GM12878 (cell line): ENCODE data around the gene COPS8. TPM values are rescaled to one million over a fixed set of nuclear protein-coding genes. Genes with fewer than 3 reads are reported as not detected.

Experiments
- ATAC-seq: fragments of 200-7000 bp; cut with Tn5 transposase; 3 replicates; pipeline ENCODE4 v1.9.1; 2020; ENCODE audit warnings: mild to moderate bottlenecking, moderate library complexity
- BruUV-seq: library from RNA; stranded (reverse); fragments of 400-500 nt; replicated peaks from 2 replicates; lab custom pipeline; 2021; lab: Mats Ljungman, UMichigan
- CTCF ChIA-PET: fragments of 300-600 bp; sonication (Branson Sonifier 250); formaldehyde crosslinking; extraction: SDS; loops from one replicate; lab custom pipeline; 2021; ENCODE audit warnings: inconsistent platforms; lab: Yijun Ruan, JAX
- POLR2A ChIA-PET: fragments of 350-600 bp; formaldehyde crosslinking; extraction: SDS; loops from one replicate; lab custom pipeline; 2021; ENCODE audit warnings: inconsistent platforms; lab: Charles Lee
- RAD21 ChIA-PET: fragments of 300-600 bp; sonication (Branson Sonifier 250); formaldehyde crosslinking; loops from one replicate; lab custom pipeline; 2023; ENCODE audit warnings: antibody characterized with exemption; ENCODE audit not compliant: unreplicated experiment; lab: Charles Lee
- SMC1A ChIA-PET: fragments of 300-600 bp; sonication (Branson Sonifier 250); formaldehyde crosslinking; loops from one replicate; lab custom pipeline; 2023; ENCODE audit not compliant: unreplicated experiment, uncharacterized antibody; lab: Charles Lee
- DNase-seq: peaks from one replicate; pipeline ENCODE4 v3.0.0-alpha.2; 2011; ENCODE audit warnings: low read depth, low spot score
- FAIRE-seq: peaks from 3 replicates; lab custom pipeline; 2011; peaks lifted over from hg19 to GRCh38; lab: Jason Lieb, UNC
- H2AFZ ChIP-seq: 2 replicates; pipeline ENCODE4 v1.6.0; 2011; ENCODE audit warnings: low read depth, low read length, control low read depth; ENCODE audit not compliant: control insufficient read depth
- H3K27ac ChIP-seq: 2 replicates; pipeline ENCODE4 v1.5.1; 2011; ENCODE audit warnings: control low read depth; ENCODE audit not compliant: control insufficient read depth, insufficient read depth
- H3K27me3 ChIP-seq, 2 experiments: replicated peaks in 1 of 2; 2 replicates each; pipeline versions ENCODE4 v1.6.0 to v1.6.1; 2011; ENCODE audit warnings: low read length in 1 of 2; ENCODE audit not compliant: control insufficient read depth in 2 of 2, insufficient read depth in 2 of 2
- H3K36me3 ChIP-seq, 2 experiments: 2 replicates each; pipeline ENCODE4 v1.5.1; 2011; ENCODE audit warnings: low read length in 1 of 2; ENCODE audit not compliant: control insufficient read depth in 2 of 2, insufficient read depth in 2 of 2
- H3K4me1 ChIP-seq: 2 replicates; pipeline ENCODE4 v1.6.1; 2011; ENCODE audit warnings: mild to moderate bottlenecking, low read length, moderate library complexity, mixed read lengths; ENCODE audit not compliant: control insufficient read depth, insufficient read depth
- H3K4me2 ChIP-seq: 2 replicates; pipeline ENCODE4 v1.6.0; 2011; ENCODE audit warnings: control low read depth; ENCODE audit not compliant: control insufficient read depth, insufficient read depth
- H3K4me3 ChIP-seq: fragments of 200-600 bp; sonication (generic); 2 replicates; pipeline ENCODE4 v1.5.1; 2016
- H3K79me2 ChIP-seq: 2 replicates; pipeline ENCODE4 v1.6.0; 2011; ENCODE audit warnings: low read length; ENCODE audit not compliant: control insufficient read depth, insufficient read depth
- H3K9ac ChIP-seq: 2 replicates; pipeline ENCODE4 v1.8.0; 2011; ENCODE audit warnings: low read length, control low read depth, mixed read lengths; ENCODE audit not compliant: control insufficient read depth, insufficient read depth
- H3K9me3 ChIP-seq: replicated peaks from 3 replicates; pipeline ENCODE4 v1.5.1; 2011; ENCODE audit warnings: mild to moderate bottlenecking, low read length; ENCODE audit not compliant: control insufficient read depth, insufficient read depth
- H4K20me1 ChIP-seq: 2 replicates; pipeline ENCODE4 v1.6.0; 2011; ENCODE audit not compliant: control insufficient read depth, insufficient read depth
- CBX5 ChIP-seq: sonication (generic); IDR thresholded peaks from 2 replicates; pipeline ENCODE4 v1.6.1; 2016; ENCODE audit warnings: low read depth, moderate library complexity, mild to moderate bottlenecking, inconsistent platforms
- CEBPB ChIP-seq, 2 experiments: fragments of 150-350 bp in 1 of 2; IDR thresholded peaks; 2 replicates each; pipeline ENCODE4 v1.6.1; 2012 to 2014; ENCODE audit warnings: low read depth in 2 of 2, low read length in 2 of 2, borderline replicate concordance in 1 of 2, inconsistent platforms in 1 of 2
- CREM ChIP-seq: IDR thresholded peaks from 2 replicates; pipeline ENCODE4 v1.6.1; 2014; ENCODE audit warnings: antibody characterized with exemption, low read depth
- JUNB ChIP-seq: IDR thresholded peaks from 2 replicates; pipeline ENCODE4 v1.6.1; 2016; ENCODE audit warnings: antibody characterized with exemption, mild to moderate bottlenecking
- NRF1 ChIP-seq: conservative IDR thresholded peaks from 2 replicates; pipeline ENCODE4 v1.6.1; 2011; ENCODE audit warnings: mild to moderate bottlenecking, low read depth, low read length, improper control_type of control experiment
- POU2F2 ChIP-seq: IDR thresholded peaks from 3 replicates; pipeline ENCODE4 v1.6.1; 2011; ENCODE audit warnings: low read depth, mild to moderate bottlenecking, low read length, borderline replicate concordance
- SMARCA5 ChIP-seq: fragments of 450-650 bp; IDR thresholded peaks from 2 replicates; pipeline ENCODE4 v1.6.1; 2017; ENCODE audit warnings: mild to moderate bottlenecking
- ZSCAN29 ChIP-seq: fragments of 450-650 bp; IDR thresholded peaks from 2 replicates; pipeline ENCODE4 v1.6.1; 2017; ENCODE audit warnings: mild to moderate bottlenecking, moderate library complexity
- WGBS: methylation state at CpG from one replicate; pipeline ENCODE4 v1.1.6; 2016; ENCODE audit warnings: low lambda C conversion rate; ENCODE audit not compliant: insufficient replicate concordance, insufficient coverage; ENCODE audit errors: missing lambda C conversion rate; 5-methylcytosine and 5-hydroxymethylcytosine counted together
- in situ Hi-C: fragments of 300-500 bp; cut with MboI; formaldehyde crosslinking; loops from 9 replicates; pipeline ENCODE4 v1.14.3; 2018; ENCODE audit warnings: mixed read lengths
- intact Hi-C: fragments of 100-400 bp; cut with micrococcal nuclease; formaldehyde crosslinking; loops from one replicate; pipeline ENCODE4 v1.14.2; 2022; ENCODE audit not compliant: unreplicated experiment
- polyA plus RNA-seq, 11 experiments: library from polyadenylated mRNA; depleted of rRNA in 4 of 11; unstranded in 6 of 11; stranded (reverse) in 5 of 11; fragments of >200 nt; fragmentation: Nextera tagmentation in 4 of 11; fragmentation: Illumina TruSeq in 1 of 11; extraction: Ambion mirVana in 4 of 11; extraction: Trizol in 1 of 11; gene quantifications; 1 replicate in 1 of 11; 2 replicates in 10 of 11; pipeline versions ENCODE4 v1.2.1 to v1.2.3, GENCODE V29; 2011 to 2016; ENCODE audit warnings: inconsistent platforms in 2 of 11, missing spikeins in 2 of 11, low read depth in 1 of 11
- total RNA-seq, 4 experiments: library from RNA; depleted of rRNA in 3 of 4; stranded (reverse); fragments of >200 nt in 3 of 4; fragmentation: Illumina TruSeq in 1 of 4; extraction: Trizol in 1 of 4; gene quantifications; 2 replicates each; pipeline versions ENCODE4 v1.2.1 to v1.2.3, GENCODE V29; 2013 to 2021
- TF ChIP-seq, protein P1 (sequence below): fragments of 450-650 bp; IDR thresholded peaks from 2 replicates; pipeline ENCODE4 v1.6.1; 2016; ENCODE audit warnings: mild to moderate bottlenecking, moderate library complexity, borderline replicate concordance
- TF ChIP-seq, protein P2 (sequence below): fragments of 150-350 bp; IDR thresholded peaks from 2 replicates; pipeline ENCODE4 v1.6.1; 2014; ENCODE audit warnings: mild to moderate bottlenecking, low read depth, low read length
- TF ChIP-seq, protein P3 (sequence below): IDR thresholded peaks from 2 replicates; pipeline ENCODE4 v1.6.1; 2012; ENCODE audit warnings: low read depth, low read length, improper control_type of control experiment
- TF ChIP-seq, protein P4 (sequence below): IDR thresholded peaks from 2 replicates; pipeline ENCODE4 v1.6.1; 2012; ENCODE audit warnings: low read depth, low read length, improper control_type of control experiment

COPS8 gene
- total and polyA plus RNA-seq, 10 of the 15 experiments (the other 5 are each of a cell fraction or from before 2014, with no cell fraction given), result 44.0 to 134 (median 107) TPM

DNA sequence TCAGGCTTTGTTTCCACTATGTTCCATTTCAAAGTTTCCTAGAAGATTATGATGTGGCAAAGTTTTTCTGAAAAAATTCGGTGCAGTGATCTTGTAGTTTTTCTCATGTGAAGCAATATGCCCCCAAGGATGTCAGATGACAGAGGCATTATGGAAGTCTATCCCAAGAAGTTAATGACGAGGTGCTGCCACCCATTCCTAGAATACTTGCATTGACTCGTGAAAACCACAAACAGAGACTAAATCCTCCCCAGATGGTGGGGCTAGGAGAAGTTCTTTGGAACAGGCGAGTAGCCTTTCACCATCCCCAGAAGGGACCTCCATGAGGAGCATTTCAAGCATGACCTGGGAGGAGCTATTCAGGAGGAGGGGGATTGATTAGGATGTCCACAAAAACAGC is 40.2 kb upstream of the COPS8 start:
- RAD21 ChIA-PET, result no interaction called here

More for the DNA sequence above, 40.2 kb upstream of the COPS8 start:
- intact Hi-C loops, result no loop called here
- Histone ChIP-seq H4K20me1 (peaks cover 2% of the 10 kb centered on the region; the same call in 1 of the 2 replicates), H3K27ac (no peak overlapping the region), H2AFZ (no peak overlapping the region), H3K4me1 (no peaks in the 10 kb centered on the region), H3K79me2 (no peaks in the 10 kb centered on the region), H3K9ac (no peak overlapping the region), H3K4me2 (no peak overlapping the region), H3K4me3 (no peak overlapping the region), H3K36me3 (no peaks in the 10 kb centered on the region), H3K9me3 (peaks cover 8% of the 10 kb centered on the region; the same call in 2 of the 3 replicates), H3K27me3 (peaks cover 0 to 3% of the 10 kb centered on the region in 2 experiments; a peak in 3 of 4 replicates)
- CTCF ChIA-PET, result no interaction called here
- DNase-seq (no peak), FAIRE-seq (no peak), ATAC-seq (no peak)
- in situ Hi-C loops, result no loop called here
- POLR2A ChIA-PET, result no interaction called here
- 1% methylated on average over 4 of the region's 4 CpGs for WGBS
- BruUV-seq, result no TSS peak
- TF ChIP-seq, protein P1, sequence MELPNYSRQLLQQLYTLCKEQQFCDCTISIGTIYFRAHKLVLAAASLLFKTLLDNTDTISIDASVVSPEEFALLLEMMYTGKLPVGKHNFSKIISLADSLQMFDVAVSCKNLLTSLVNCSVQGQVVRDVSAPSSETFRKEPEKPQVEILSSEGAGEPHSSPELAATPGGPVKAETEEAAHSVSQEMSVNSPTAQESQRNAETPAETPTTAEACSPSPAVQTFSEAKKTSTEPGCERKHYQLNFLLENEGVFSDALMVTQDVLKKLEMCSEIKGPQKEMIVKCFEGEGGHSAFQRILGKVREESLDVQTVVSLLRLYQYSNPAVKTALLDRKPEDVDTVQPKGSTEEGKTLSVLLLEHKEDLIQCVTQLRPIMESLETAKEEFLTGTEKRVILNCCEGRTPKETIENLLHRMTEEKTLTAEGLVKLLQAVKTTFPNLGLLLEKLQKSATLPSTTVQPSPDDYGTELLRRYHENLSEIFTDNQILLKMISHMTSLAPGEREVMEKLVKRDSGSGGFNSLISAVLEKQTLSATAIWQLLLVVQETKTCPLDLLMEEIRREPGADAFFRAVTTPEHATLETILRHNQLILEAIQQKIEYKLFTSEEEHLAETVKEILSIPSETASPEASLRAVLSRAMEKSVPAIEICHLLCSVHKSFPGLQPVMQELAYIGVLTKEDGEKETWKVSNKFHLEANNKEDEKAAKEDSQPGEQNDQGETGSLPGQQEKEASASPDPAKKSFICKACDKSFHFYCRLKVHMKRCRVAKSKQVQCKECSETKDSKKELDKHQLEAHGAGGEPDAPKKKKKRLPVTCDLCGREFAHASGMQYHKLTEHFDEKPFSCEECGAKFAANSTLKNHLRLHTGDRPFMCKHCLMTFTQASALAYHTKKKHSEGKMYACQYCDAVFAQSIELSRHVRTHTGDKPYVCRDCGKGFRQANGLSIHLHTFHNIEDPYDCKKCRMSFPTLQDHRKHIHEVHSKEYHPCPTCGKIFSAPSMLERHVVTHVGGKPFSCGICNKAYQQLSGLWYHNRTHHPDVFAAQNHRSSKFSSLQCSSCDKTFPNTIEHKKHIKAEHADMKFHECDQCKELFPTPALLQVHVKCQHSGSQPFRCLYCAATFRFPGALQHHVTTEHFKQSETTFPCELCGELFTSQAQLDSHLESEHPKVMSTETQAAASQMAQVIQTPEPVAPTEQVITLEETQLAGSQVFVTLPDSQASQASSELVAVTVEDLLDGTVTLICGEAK, result no peak
- TF ChIP-seq, protein P2, sequence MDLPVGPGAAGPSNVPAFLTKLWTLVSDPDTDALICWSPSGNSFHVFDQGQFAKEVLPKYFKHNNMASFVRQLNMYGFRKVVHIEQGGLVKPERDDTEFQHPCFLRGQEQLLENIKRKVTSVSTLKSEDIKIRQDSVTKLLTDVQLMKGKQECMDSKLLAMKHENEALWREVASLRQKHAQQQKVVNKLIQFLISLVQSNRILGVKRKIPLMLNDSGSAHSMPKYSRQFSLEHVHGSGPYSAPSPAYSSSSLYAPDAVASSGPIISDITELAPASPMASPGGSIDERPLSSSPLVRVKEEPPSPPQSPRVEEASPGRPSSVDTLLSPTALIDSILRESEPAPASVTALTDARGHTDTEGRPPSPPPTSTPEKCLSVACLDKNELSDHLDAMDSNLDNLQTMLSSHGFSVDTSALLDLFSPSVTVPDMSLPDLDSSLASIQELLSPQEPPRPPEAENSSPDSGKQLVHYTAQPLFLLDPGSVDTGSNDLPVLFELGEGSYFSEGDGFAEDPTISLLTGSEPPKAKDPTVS, result no peak
- TF ChIP-seq SMARCA5 (no peak), CREM (no peak), POU2F2 (no peak), ZSCAN29 (no peak), CBX5 (no peak), JUNB (no peak), NRF1 (no peak), CEBPB (IDR thresholded peaks at IDR 0.05; ENCODE audit: borderline replicate concordance in 1 of 2, low read depth in 2 of 2, low read length in 2 of 2) (no peak)
- TF ChIP-seq, protein P3, sequence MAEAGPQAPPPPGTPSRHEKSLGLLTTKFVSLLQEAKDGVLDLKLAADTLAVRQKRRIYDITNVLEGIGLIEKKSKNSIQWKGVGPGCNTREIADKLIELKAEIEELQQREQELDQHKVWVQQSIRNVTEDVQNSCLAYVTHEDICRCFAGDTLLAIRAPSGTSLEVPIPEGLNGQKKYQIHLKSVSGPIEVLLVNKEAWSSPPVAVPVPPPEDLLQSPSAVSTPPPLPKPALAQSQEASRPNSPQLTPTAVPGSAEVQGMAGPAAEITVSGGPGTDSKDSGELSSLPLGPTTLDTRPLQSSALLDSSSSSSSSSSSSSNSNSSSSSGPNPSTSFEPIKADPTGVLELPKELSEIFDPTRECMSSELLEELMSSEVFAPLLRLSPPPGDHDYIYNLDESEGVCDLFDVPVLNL, result no peak
- TF ChIP-seq, protein P4, sequence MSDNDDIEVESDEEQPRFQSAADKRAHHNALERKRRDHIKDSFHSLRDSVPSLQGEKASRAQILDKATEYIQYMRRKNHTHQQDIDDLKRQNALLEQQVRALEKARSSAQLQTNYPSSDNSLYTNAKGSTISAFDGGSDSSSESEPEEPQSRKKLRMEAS, result no peak
- SMC1A ChIA-PET, result interaction anchor here (2.1 kb wide), 1 partner anchor 13 kb away, joined by 4 read pairs; no protein-coding TSS in a partner anchor
